H9 (cell line): ENCODE results near the gene CPLX1. TPM values are rescaled to one million over a fixed set of nuclear protein-coding genes. Genes with fewer than 3 reads are reported as not detected.

ENCODE experiments used
- DNase-seq: peaks from one replicate; pipeline ENCODE4 v3.0.0-alpha.2; 2017
- H2AFZ ChIP-seq: one replicate; pipeline ENCODE4 v1.6.1; 2013; ENCODE audit warnings: mild to moderate bottlenecking, low read length, control low read depth, moderate library complexity
- H2AK5ac ChIP-seq: 2 replicates; pipeline ENCODE4 v1.6.1; 2013; ENCODE audit warnings: low read length, control low read depth, mixed read lengths; ENCODE audit not compliant: insufficient read length
- H2BK120ac ChIP-seq: one replicate; pipeline ENCODE4 v1.6.1; 2013; ENCODE audit warnings: low read depth, mild to moderate bottlenecking, low read length, control low read depth, inconsistent platforms; ENCODE audit not compliant: poor library complexity, severe bottlenecking
- H2BK12ac ChIP-seq: 2 replicates; pipeline ENCODE4 v1.6.1; 2013; ENCODE audit warnings: low read length, control low read depth, mixed read lengths, low read depth; ENCODE audit not compliant: insufficient read length
- H2BK15ac ChIP-seq: 2 replicates; pipeline ENCODE4 v1.6.1; 2013; ENCODE audit warnings: low read depth, low read length, control low read depth
- H2BK20ac ChIP-seq: one replicate; pipeline ENCODE4 v1.6.1; 2013; ENCODE audit warnings: low read depth, mild to moderate bottlenecking, low read length, control low read depth, inconsistent platforms; ENCODE audit not compliant: poor library complexity, severe bottlenecking
- H2BK5ac ChIP-seq: 2 replicates; pipeline ENCODE4 v1.6.1; 2013; ENCODE audit warnings: low read length, control low read depth, mixed read lengths; ENCODE audit not compliant: insufficient read length
- H3K14ac ChIP-seq: 2 replicates; pipeline ENCODE4 v1.6.1; 2013; ENCODE audit warnings: low read length, control low read depth; ENCODE audit not compliant: insufficient read depth
- H3K18ac ChIP-seq: 2 replicates; pipeline ENCODE4 v1.6.1; 2013; ENCODE audit warnings: low read depth, mild to moderate bottlenecking, mixed read lengths, low read length, control low read depth; ENCODE audit not compliant: insufficient read length
- H3K23ac ChIP-seq: 2 replicates; pipeline ENCODE4 v1.6.1; 2013; ENCODE audit warnings: low read length, control low read depth, mixed read lengths, low read depth; ENCODE audit not compliant: insufficient read length
- H3K23me2 ChIP-seq: 2 replicates; pipeline ENCODE4 v1.6.1; 2013; ENCODE audit warnings: low read depth, mild to moderate bottlenecking, mixed read lengths, low read length, control low read depth; ENCODE audit not compliant: insufficient read length, poor library complexity, severe bottlenecking
- H3K27ac ChIP-seq: 2 replicates; pipeline ENCODE4 v1.5.1; 2013; ENCODE audit warnings: low read length, control low read depth, mixed read lengths, low read depth; ENCODE audit not compliant: insufficient read length
- H3K27me3 ChIP-seq: 2 replicates; pipeline ENCODE4 v1.6.1; 2013; ENCODE audit warnings: low read length, control low read depth, inconsistent platforms; ENCODE audit not compliant: insufficient read depth
- H3K4ac ChIP-seq: 2 replicates; pipeline ENCODE4 v1.6.1; 2013; ENCODE audit warnings: low read depth, mild to moderate bottlenecking, control low read depth, inconsistent platforms, low read length, moderate library complexity
- H3K4me1 ChIP-seq: 2 replicates; pipeline ENCODE4 v1.6.1; 2013; ENCODE audit warnings: low read length, control low read depth, inconsistent platforms; ENCODE audit not compliant: insufficient read depth
- H3K4me2 ChIP-seq: 2 replicates; pipeline ENCODE4 v1.6.1; 2013; ENCODE audit warnings: low read length, control low read depth, mixed read lengths; ENCODE audit not compliant: insufficient read length, insufficient read depth
- H3K56ac ChIP-seq: 2 replicates; pipeline ENCODE4 v1.6.1; 2013; ENCODE audit warnings: low read depth, mild to moderate bottlenecking, mixed read lengths, low read length, control low read depth; ENCODE audit not compliant: insufficient read length
- H3K79me1 ChIP-seq: 2 replicates; pipeline ENCODE4 v1.6.1; 2013; ENCODE audit warnings: low read depth, mild to moderate bottlenecking, moderate library complexity, low read length, control low read depth, inconsistent platforms; ENCODE audit not compliant: insufficient read depth, poor library complexity, severe bottlenecking
- H3K79me2 ChIP-seq: 2 replicates; pipeline ENCODE4 v1.6.1; 2013; ENCODE audit warnings: low read length, control low read depth, inconsistent platforms; ENCODE audit not compliant: insufficient read depth
- H3K9ac ChIP-seq: 2 replicates; pipeline ENCODE4 v1.6.1; 2013; ENCODE audit warnings: low read length, control low read depth, mixed read lengths; ENCODE audit not compliant: insufficient read length; ENCODE audit errors: extremely low read depth
- H3K9me3 ChIP-seq: one replicate; pipeline ENCODE4 v1.6.1; 2013; ENCODE audit warnings: low read depth, low read length, inconsistent platforms; ENCODE audit not compliant: control insufficient read depth
- H3T11ph ChIP-seq: one replicate; pipeline ENCODE4 v1.6.1; 2013; ENCODE audit warnings: mild to moderate bottlenecking, low read length, control low read depth, inconsistent platforms
- H4K20me1 ChIP-seq: one replicate; pipeline ENCODE4 v1.6.1; 2013; ENCODE audit not compliant: control insufficient read depth, insufficient read length, insufficient read depth
- H4K5ac ChIP-seq: 2 replicates; pipeline ENCODE4 v1.6.1; 2013; ENCODE audit warnings: low read depth, mild to moderate bottlenecking, mixed read lengths, low read length, control low read depth; ENCODE audit not compliant: insufficient read length
- H4K8ac ChIP-seq: replicated peaks from 2 replicates; pipeline ENCODE4 v1.6.1; 2013; ENCODE audit warnings: low read length, control low read depth, mixed read lengths, low read depth; ENCODE audit not compliant: insufficient read length
- H4K91ac ChIP-seq: 2 replicates; pipeline ENCODE4 v1.6.1; 2013; ENCODE audit warnings: low read depth, mild to moderate bottlenecking, moderate library complexity, mixed read lengths, low read length, control low read depth; ENCODE audit not compliant: insufficient read length
- H3K27ac Mint-ChIP-seq, 3 experiments: 2 replicates in 2 of 3; 3 replicates in 1 of 3; pipeline ENCODE4 v1.8.0; 2020 to 2021; ENCODE audit warnings: mixed read lengths in 3 of 3, mild to moderate bottlenecking in 1 of 3, moderate library complexity in 1 of 3
- H3K27me3 Mint-ChIP-seq: 2 replicates; pipeline ENCODE4 v1.8.0; 2021; ENCODE audit warnings: low read depth, mild to moderate bottlenecking, moderate library complexity, mixed read lengths
- H3K36me3 Mint-ChIP-seq, 3 experiments: 2 replicates in 2 of 3; 3 replicates in 1 of 3; pipeline ENCODE4 v1.8.0; 2020 to 2021; ENCODE audit warnings: low read depth in 3 of 3, mixed read lengths in 3 of 3; ENCODE audit not compliant: insufficient read depth in 1 of 3
- H3K4me1 Mint-ChIP-seq, 2 experiments: 2 replicates each; pipeline ENCODE4 v1.8.0; 2020; ENCODE audit warnings: mixed read lengths in 2 of 2
- H3K4me3 Mint-ChIP-seq, 2 experiments: 2 replicates in 1 of 2; 3 replicates in 1 of 2; pipeline ENCODE4 v1.8.0; 2020 to 2021; ENCODE audit warnings: mild to moderate bottlenecking in 2 of 2, mixed read lengths in 2 of 2, moderate library complexity in 1 of 2
- H3K9me3 Mint-ChIP-seq, 2 experiments: 2 replicates in 1 of 2; 3 replicates in 1 of 2; pipeline ENCODE4 v1.8.0; 2020; ENCODE audit warnings: mild to moderate bottlenecking in 2 of 2, mixed read lengths in 2 of 2, moderate library complexity in 1 of 2
- WGBS: extraction: QIAGEN DNeasy Blood & Tissue Kit; methylation state at CpG from one replicate; pipeline ENCODE4 v1.1.7; 2013; ENCODE audit warnings: missing lambda C conversion rate, low lambda C conversion rate, mixed read lengths; ENCODE audit not compliant: insufficient read length; ENCODE audit errors: extremely low coverage; 5-methylcytosine and 5-hydroxymethylcytosine counted together
- total RNA-seq: library from RNA; stranded (reverse); gene quantifications from 2 replicates; pipeline ENCODE4 v1.2.1, GENCODE V29; 2021
- TF ChIP-seq, protein P1 (sequence below): fragments of 200-600 bp; sonication (generic); conservative IDR thresholded peaks from 3 replicates; pipeline ENCODE4 v1.8.0; 2021; ENCODE audit warnings: antibody characterized with exemption, mild to moderate bottlenecking

CPLX1 gene
- total RNA-seq, 1 experiment from 2014 or later = 0.90 TPM

GRCh38 chr4:781493-782216 lies 44.3 kb downstream of the CPLX1 start:
- TF ChIP-seq, protein P1, sequence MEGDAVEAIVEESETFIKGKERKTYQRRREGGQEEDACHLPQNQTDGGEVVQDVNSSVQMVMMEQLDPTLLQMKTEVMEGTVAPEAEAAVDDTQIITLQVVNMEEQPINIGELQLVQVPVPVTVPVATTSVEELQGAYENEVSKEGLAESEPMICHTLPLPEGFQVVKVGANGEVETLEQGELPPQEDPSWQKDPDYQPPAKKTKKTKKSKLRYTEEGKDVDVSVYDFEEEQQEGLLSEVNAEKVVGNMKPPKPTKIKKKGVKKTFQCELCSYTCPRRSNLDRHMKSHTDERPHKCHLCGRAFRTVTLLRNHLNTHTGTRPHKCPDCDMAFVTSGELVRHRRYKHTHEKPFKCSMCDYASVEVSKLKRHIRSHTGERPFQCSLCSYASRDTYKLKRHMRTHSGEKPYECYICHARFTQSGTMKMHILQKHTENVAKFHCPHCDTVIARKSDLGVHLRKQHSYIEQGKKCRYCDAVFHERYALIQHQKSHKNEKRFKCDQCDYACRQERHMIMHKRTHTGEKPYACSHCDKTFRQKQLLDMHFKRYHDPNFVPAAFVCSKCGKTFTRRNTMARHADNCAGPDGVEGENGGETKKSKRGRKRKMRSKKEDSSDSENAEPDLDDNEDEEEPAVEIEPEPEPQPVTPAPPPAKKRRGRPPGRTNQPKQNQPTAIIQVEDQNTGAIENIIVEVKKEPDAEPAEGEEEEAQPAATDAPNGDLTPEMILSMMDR = no peak
- Mint-ChIP-seq H3K27me3 (peaks cover 39% of the 10 kb centered on the region), H3K27ac (peak overlapping the region in 2 of 3 experiments; percentile 91 to 95; a peak in 5 of 7 replicates), H3K4me1 (peaks cover 23 to 36% of the 10 kb centered on the region in 2 experiments), H3K4me3 (peak overlapping the region; percentile 83 to 88), H3K36me3 (peaks cover 35 to 38% (median 36%) of the 10 kb centered on the region in 3 experiments), H3K9me3 (0 out of 5 replicates have a peak, but pooled peaks cover 0 to 3% of the 10 kb centered on the region in 2 experiments)
- Histone ChIP-seq H2BK5ac (no peak overlapping the region), H3T11ph (no peak overlapping the region), H4K8ac (no peak overlapping the region), H3K56ac (no peak overlapping the region), H3K79me2 (peaks cover 9% of the 10 kb centered on the region; the same call in 1 of the 2 replicates), H2AFZ (no peak overlapping the region), H4K91ac (peak overlapping the region; percentile 97), H3K18ac (peak overlapping the region; percentile 96), H3K27ac (no peak overlapping the region), H2AK5ac (no peak overlapping the region), H2BK12ac (no peak overlapping the region), H2BK20ac (no peak overlapping the region), H3K4me1 (0 out of 2 replicates have a peak, but pooled peaks cover 4% of the 10 kb centered on the region), H3K9me3 (no peaks in the 10 kb centered on the region), H3K4ac (peak overlapping the region; percentile 76), H2BK120ac (no peak overlapping the region), H3K79me1 (peaks cover 12% of the 10 kb centered on the region), H3K9ac (peak overlapping the region; percentile 96), H2BK15ac (no peak overlapping the region), H4K5ac (no peak overlapping the region), H3K27me3 (peaks cover 18% of the 10 kb centered on the region; the same call in 1 of the 2 replicates), H4K20me1 (no peaks in the 10 kb centered on the region), H3K23ac (no peak overlapping the region), H3K14ac (peak overlapping the region; percentile 97), H3K4me2 (peak overlapping the region; percentile 83), H3K23me2 (peaks cover 11% of the 10 kb centered on the region)
- WGBS = no CpG with 5 or more reads among the region's 57 CpGs
- peak; percentile 100 for DNase-seq
